22Rv1 (cell line): ENCODE data around the gene ALDH7A1.

Experiments used
- H3K27ac ChIP-seq: fragments of 450-650 bp; 2 replicates; pipeline ENCODE4 v1.5.1; 2017
- ZFX ChIP-seq: fragments of 450-650 bp; IDR thresholded peaks from 2 replicates; pipeline ENCODE4 v1.6.1; 2017; ENCODE audit warnings: antibody characterized with exemption, borderline replicate concordance
- TF ChIP-seq, protein P1 (sequence below): fragments of 450-650 bp; IDR thresholded peaks from 2 replicates; pipeline ENCODE4 v1.5.1; 2017; ENCODE audit warnings: mild to moderate bottlenecking

ALDH7A1 gene

DNA sequence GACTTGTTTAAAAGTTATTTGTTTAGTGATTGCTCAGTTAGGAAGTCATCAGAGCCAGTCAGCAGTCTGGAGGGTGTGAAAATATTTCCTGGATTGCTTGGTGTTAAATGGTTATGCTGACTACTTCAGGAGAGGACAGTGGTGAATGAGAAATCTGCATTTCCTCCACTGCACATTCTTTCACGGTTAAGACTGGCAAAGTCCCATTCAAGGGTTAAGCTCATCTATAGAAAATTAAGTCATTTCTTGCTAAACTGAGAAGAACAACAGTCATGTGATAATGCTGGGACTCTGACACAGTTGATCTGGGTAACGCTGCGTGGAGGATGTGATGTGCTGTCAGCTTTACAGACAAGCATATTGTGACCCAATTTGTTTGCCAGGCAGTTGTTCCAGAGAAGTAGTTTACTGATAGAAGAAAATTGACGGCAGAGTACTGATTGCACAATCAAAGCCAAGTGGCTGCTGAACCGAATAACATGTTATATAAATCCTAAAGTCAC lies 91.4 kb downstream of the ALDH7A1 start:
- no peak overlapping the region for H3K27ac ChIP-seq
- no peak for TF ChIP-seq ZFX
- TF ChIP-seq, protein P1, sequence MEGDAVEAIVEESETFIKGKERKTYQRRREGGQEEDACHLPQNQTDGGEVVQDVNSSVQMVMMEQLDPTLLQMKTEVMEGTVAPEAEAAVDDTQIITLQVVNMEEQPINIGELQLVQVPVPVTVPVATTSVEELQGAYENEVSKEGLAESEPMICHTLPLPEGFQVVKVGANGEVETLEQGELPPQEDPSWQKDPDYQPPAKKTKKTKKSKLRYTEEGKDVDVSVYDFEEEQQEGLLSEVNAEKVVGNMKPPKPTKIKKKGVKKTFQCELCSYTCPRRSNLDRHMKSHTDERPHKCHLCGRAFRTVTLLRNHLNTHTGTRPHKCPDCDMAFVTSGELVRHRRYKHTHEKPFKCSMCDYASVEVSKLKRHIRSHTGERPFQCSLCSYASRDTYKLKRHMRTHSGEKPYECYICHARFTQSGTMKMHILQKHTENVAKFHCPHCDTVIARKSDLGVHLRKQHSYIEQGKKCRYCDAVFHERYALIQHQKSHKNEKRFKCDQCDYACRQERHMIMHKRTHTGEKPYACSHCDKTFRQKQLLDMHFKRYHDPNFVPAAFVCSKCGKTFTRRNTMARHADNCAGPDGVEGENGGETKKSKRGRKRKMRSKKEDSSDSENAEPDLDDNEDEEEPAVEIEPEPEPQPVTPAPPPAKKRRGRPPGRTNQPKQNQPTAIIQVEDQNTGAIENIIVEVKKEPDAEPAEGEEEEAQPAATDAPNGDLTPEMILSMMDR: no peak

DNA sequence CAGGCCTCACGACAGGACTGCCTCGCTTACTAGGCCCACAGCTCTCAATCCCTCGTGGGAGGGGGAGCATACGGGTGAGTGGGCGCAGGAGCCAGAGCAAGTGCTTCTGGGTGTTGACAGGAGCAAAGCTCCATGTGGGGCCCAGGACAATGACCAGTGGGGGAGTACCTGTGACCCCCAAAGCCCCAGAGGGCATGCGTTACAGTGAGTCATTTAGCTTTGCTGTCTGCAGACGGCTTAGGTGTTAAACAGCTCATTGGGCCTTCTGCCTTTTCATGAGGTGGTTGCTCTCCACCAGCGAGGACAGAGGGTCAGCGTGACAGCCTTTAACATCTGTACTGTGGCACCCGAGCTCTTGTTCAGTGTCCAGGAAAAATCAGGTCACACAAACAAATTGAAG lies 93.6 kb downstream of the ALDH7A1 start:
- TF ChIP-seq ZFX: no peak
- no peak overlapping the region for H3K27ac ChIP-seq

DNA sequence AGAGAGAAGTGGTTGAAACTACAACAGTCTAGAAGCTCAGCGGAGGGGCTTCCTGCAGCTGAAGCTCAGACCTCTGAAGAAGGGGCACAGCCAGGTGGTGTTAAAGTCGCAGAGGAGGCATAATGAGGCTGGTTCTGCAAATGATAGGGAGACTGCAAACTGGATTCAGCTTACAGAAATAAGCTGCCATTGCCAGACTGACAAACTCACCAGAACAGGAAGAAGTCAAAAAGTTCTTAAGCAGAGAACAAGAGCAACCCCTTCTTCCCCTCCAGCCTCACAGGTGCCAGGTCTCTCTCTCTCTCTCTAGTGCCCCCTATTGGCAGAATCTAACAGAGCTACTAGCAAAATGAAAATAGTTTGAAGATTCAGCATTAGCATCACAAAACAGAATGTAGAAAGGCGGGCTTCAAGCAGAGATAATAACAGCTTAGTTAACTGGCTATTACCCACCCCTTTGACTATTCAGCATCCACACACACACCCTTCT lies 95.1 kb downstream of the ALDH7A1 start:
- TF ChIP-seq, protein P1: peak; percentile 81
- TF ChIP-seq ZFX: no peak
- H3K27ac ChIP-seq: no peak overlapping the region

DNA sequence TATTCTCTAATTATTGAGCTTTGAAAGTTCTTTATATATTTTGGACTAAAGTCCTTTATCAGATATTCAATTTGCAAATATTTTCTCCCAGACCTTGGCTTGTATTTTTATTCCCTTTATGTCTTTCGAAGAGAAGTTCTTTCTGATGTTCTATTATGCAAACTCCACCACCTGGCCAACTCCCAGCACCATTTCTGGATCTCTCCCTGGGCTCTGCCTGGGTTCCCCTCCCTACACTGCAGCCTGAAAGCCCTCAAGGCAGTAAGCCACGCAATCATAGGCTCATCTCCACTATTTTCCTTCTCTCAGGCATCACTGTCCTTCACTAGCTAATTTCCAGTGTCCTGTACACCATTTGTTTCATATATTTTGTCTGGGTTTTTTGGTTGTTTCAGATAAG lies 95.7 kb downstream of the ALDH7A1 start:
- TF ChIP-seq, protein P1: no peak
- no peak for TF ChIP-seq ZFX
- H3K27ac ChIP-seq: no peak overlapping the region

DNA sequence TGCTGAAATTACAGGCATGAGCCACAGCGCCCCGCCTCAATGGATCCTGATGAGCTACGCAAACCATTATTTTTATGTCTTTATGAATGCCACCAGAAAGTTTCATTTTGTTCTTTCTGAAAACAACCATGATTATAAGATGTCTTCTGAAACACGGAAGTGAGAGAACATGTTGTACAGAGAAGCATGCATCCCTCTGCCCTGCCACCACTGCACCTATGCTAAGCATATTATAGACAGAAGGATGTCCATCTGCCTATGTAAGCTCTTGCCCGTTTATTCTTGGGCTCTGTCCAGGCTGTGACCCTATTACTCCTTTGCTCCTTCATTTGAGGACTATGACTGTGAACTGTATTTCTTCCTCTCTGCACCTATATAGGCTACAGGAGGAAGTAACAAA lies 97.5 kb downstream of the ALDH7A1 start:
- H3K27ac ChIP-seq: no peak overlapping the region
- TF ChIP-seq, protein P1: no peak
- no peak for TF ChIP-seq ZFX

DNA sequence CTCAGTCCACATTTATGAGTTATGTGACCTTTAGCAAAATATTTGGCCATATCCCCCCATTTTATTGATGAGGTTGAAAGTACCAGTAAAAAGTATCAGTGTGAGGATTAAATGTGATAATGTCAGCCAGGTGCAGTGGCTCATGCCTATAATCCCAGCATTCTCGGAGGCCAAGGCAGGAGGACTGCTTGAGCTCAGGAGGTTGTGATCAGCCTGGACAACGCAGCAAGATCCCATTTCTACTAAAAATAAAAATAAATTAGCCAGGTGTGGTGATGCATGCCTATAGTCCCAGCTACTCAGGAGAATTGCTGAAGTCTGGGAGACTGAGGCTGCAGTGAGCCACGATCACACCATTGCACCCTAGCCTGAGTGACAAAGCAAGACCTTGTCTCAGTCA lies 100.6 kb downstream of the ALDH7A1 start:
- no peak for TF ChIP-seq ZFX
- TF ChIP-seq, protein P1: no peak
- no peak overlapping the region for H3K27ac ChIP-seq

DNA sequence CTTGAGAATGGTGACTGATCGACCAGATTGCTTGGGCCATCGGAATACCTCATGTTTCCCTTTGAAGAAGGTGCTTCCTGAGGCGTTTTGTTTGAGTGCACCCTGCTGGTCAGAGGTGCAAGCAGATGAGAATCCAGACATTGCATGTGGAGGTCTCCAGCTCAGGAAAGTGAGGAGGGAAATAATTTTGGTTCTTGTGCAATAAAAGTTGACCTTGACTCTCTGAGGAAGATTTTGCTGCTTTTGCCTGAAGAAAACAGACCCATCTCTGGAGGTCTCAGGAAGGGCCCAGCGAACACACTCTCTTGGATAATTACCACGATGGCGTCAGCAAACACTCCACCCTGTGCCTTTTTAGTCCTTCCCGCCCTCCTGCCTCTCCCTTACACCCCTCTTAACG lies 102.1 kb downstream of the ALDH7A1 start:
- TF ChIP-seq, protein P1: peak; percentile 42
- TF ChIP-seq ZFX: no peak
- H3K27ac ChIP-seq: no peak overlapping the region
